ENCODE results near the gene LSM4. TPM values are rescaled to one million over a fixed set of nuclear protein-coding genes. Genes with fewer than 3 reads are reported as not detected.

LSM4 gene
- total and polyA plus RNA-seq, 10 of the 15 experiments (the other 5 are each of a cell fraction or from before 2014, with no cell fraction given): 12.6 to 652 (median 217) TPM

GRCh38 chr19:18346091-18346490, 23.2 kb upstream of the LSM4 start:
- BruUV-seq (replicated peaks): no TSS peak
- POLR2A ChIA-PET: interaction anchor here (0.5 kb wide), 1 partner anchor 191 kb away, joined by 6 read pairs; no protein-coding TSS in a partner anchor
- SMC1A ChIA-PET (ENCODE audit: uncharacterized antibody, unreplicated experiment): interaction anchor here (1.2 kb wide), 1 partner anchor 68 kb away, joined by 5 read pairs; no protein-coding TSS in a partner anchor
- intact Hi-C loops (cut with micrococcal nuclease; ENCODE audit: unreplicated experiment): no loop called here
- Histone ChIP-seq H3K9me3 (replicated peaks; ENCODE audit: control insufficient read depth, insufficient read depth, low read length) (no peaks in the 10 kb centered on the region), H3K79me2 (ENCODE audit: control insufficient read depth, insufficient read depth, low read length) (peaks cover 8% of the 10 kb centered on the region), H3K27ac (ENCODE audit: control insufficient read depth, insufficient read depth) (no peak overlapping the region), H3K4me1 (ENCODE audit: control insufficient read depth, insufficient read depth, low read length) (peaks cover 9% of the 10 kb centered on the region), H3K27me3 (replicated peaks in 1 of 2; ENCODE audit: control insufficient read depth in 2 of 2, insufficient read depth in 2 of 2, low read length in 1 of 2) (no peaks in the 10 kb centered on the region), H4K20me1 (ENCODE audit: control insufficient read depth, insufficient read depth) (no peaks in the 10 kb centered on the region), H3K4me2 (ENCODE audit: control insufficient read depth, insufficient read depth) (no peak overlapping the region), H3K4me3 (no peak overlapping the region), H3K9ac (ENCODE audit: control insufficient read depth, insufficient read depth, low read length) (no peak overlapping the region), H3K36me3 (ENCODE audit: control insufficient read depth in 2 of 2, insufficient read depth in 2 of 2, low read length in 1 of 2) (peaks cover 0 to 13% of the 10 kb centered on the region in 2 experiments; a peak in 1 of 4 replicates), H2AFZ (ENCODE audit: control insufficient read depth, low read depth, low read length) (no peak overlapping the region)
- TF ChIP-seq NR2C1 (IDR thresholded peaks at IDR 0.05) (no peak), ATF2 (IDR thresholded peaks at IDR 0.05; ENCODE audit: low read length) (no peak), ELK1 (IDR thresholded peaks at IDR 0.05; ENCODE audit: low read depth, low read length) (no peak), ATF7 (IDR thresholded peaks at IDR 0.05; ENCODE audit: low read depth) (no peak), MTA2 (IDR thresholded peaks at IDR 0.05; ENCODE audit: low read depth) (no peak), NR2F1 (conservative IDR thresholded peaks at IDR 0.05) (no peak), BRCA1 (IDR thresholded peaks at IDR 0.05; ENCODE audit: low read depth, low read length) (no peak), STAT1 (conservative IDR thresholded peaks at IDR 0.05) (no peak), IRF3 (IDR thresholded peaks at IDR 0.05) (no peak), MLLT1 (IDR thresholded peaks at IDR 0.05) (no peak), BCLAF1 (IDR thresholded peaks at IDR 0.05) (no peak), MEF2B (IDR thresholded peaks at IDR 0.05; ENCODE audit: partially characterized antibody, poor library complexity, severe bottlenecking) (no peak), TARDBP (IDR thresholded peaks at IDR 0.05; ENCODE audit: borderline replicate concordance) (no peak), SMAD5 (IDR thresholded peaks at IDR 0.05; ENCODE audit: low read depth) (no peak), RB1 (IDR thresholded peaks at IDR 0.05; ENCODE audit: borderline replicate concordance) (no peak), NFIC (IDR thresholded peaks at IDR 0.05; ENCODE audit: low read depth, low read length) (no peak), MYB (IDR thresholded peaks at IDR 0.05; ENCODE audit: borderline replicate concordance, low read depth, low read length) (no peak), CHD4 (IDR thresholded peaks at IDR 0.05) (no peak)
- no peak for ATAC-seq
- WGBS (ENCODE audit: insufficient coverage, insufficient replicate concordance, low lambda C conversion rate, missing lambda C conversion rate): 61% methylated on average over 8 of the region's 8 CpGs
- RAD21 ChIA-PET (ENCODE audit: unreplicated experiment): interaction anchor here (1.0 to 1.3 kb wide), 2 partner anchors 66 to 67 kb away, joined by 3 to 4 read pairs; no protein-coding TSS in a partner anchor
- FAIRE-seq: no peak
- in situ Hi-C loops (cut with MboI): no loop called here
- DNase-seq (ENCODE audit: low read depth, low spot score): no peak
- CTCF ChIA-PET: interaction anchor here (1.2 to 1.5 kb wide), 3 partner anchors 17 to 66 kb away, joined by 3 to 5 read pairs (median 4); no protein-coding TSS in a partner anchor
